ENCODE data around the gene CDK6. TPM values are rescaled to one million over a fixed set of nuclear protein-coding genes. Genes with fewer than 3 reads are reported as not detected.

Gene CDK6
- total and polyA plus RNA-seq, 8 donors, result 2.6 to 86.3 (median 15.5) TPM

DNA sequence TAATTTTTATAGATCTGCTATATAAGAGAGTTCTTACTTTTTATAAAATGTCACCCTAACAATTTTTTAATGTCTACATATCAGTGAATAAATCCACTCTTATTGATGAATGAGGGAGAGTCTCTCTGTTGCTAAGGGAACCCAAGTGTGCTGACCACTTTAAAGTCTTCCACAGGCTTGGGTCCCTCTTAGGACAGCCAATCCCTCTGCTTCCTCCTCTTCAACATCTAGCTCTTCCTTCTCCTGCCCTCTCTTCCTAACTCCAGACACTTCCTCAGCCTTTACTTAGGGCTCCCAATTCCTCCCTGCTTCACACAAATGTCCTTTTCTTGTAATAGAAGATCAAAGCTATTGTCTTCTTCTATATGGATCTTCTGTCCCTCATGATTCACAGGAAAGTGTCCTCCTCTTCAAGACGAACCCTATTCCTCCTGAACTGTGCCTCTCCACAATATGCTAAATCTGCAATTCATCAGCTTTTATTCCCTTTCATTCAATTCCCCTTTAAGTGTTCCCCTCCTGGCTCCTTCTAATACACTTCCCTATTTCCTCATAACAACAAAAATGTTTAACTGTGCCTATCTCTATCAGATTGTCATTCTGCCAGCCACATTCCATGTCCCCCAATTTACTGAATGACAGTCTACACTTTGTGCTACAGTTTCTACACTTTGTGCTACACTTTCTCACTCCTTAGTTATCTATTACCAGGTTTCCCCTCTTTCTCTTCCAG lies 37.7 kb downstream of the CDK6 start:
- H3K9me3 ChIP-seq, result no peaks in the 10 kb centered on the region
- H3K27me3 ChIP-seq, result no peaks in the 10 kb centered on the region
- intact Hi-C loops (cut with DNase I; ENCODE audit: low total_unique reads), result no loop called here
- no peak overlapping the region for H3K27ac ChIP-seq
- H3K4me3 ChIP-seq, result no peak overlapping the region
- peaks cover 5 to 48% (median 35%) of the 10 kb centered on the region in 4 donors for H3K4me1 ChIP-seq
- 20 to 40% (median 36%) methylated on average over 1 of the region's 1 CpG for WGBS, 5 donors
- DNase-seq, result no peak
- H3K36me3 ChIP-seq, result no peaks in the 10 kb centered on the region
- no peak for TF ChIP-seq EP300 (IDR thresholded peaks at IDR 0.05)

GRCh38 chr7:92797693-92798092 lies 38.7 kb downstream of the CDK6 start:
- H3K9me3 ChIP-seq, result no peaks in the 10 kb centered on the region
- H3K27me3 ChIP-seq, result no peaks in the 10 kb centered on the region
- H3K27ac ChIP-seq, result peak overlapping the region in 1 of 5 donors; percentile 22
- TF ChIP-seq POLR2AphosphoS5 (IDR thresholded peaks at IDR 0.05) (no peak), POLR2A (IDR thresholded peaks at IDR 0.05) (no peak), EP300 (IDR thresholded peaks at IDR 0.05) (no peak)
- TF ChIP-seq, protein P1, sequence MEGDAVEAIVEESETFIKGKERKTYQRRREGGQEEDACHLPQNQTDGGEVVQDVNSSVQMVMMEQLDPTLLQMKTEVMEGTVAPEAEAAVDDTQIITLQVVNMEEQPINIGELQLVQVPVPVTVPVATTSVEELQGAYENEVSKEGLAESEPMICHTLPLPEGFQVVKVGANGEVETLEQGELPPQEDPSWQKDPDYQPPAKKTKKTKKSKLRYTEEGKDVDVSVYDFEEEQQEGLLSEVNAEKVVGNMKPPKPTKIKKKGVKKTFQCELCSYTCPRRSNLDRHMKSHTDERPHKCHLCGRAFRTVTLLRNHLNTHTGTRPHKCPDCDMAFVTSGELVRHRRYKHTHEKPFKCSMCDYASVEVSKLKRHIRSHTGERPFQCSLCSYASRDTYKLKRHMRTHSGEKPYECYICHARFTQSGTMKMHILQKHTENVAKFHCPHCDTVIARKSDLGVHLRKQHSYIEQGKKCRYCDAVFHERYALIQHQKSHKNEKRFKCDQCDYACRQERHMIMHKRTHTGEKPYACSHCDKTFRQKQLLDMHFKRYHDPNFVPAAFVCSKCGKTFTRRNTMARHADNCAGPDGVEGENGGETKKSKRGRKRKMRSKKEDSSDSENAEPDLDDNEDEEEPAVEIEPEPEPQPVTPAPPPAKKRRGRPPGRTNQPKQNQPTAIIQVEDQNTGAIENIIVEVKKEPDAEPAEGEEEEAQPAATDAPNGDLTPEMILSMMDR (IDR thresholded peaks at IDR 0.05), result no peak
- no peak overlapping the region for H3K4me3 ChIP-seq
- WGBS, 5 donors, result 26 to 45% (median 37%) methylated on average over 4 of the region's 4 CpGs
- H3K36me3 ChIP-seq, result no peaks in the 10 kb centered on the region
- no peak for DNase-seq
- H3K4me1 ChIP-seq, result peaks cover 5 to 52% (median 34%) of the 10 kb centered on the region in 4 donors
- intact Hi-C loops (cut with DNase I; ENCODE audit: low total_unique reads), result no loop called here

GRCh38 chr7:92797284-92797683 lies 39.1 kb downstream of the CDK6 start:
- DNase-seq, result no peak
- no peak overlapping the region for H3K4me3 ChIP-seq
- peak overlapping the region in 1 of 5 donors; percentile 22 for H3K27ac ChIP-seq
- H3K36me3 ChIP-seq, result no peaks in the 10 kb centered on the region
- H3K27me3 ChIP-seq, result no peaks in the 10 kb centered on the region
- no peaks in the 10 kb centered on the region for H3K9me3 ChIP-seq
- peaks cover 5 to 52% (median 32%) of the 10 kb centered on the region in 4 donors for H3K4me1 ChIP-seq
- intact Hi-C loops (cut with DNase I; ENCODE audit: low total_unique reads), result no loop called here
- TF ChIP-seq EP300 (IDR thresholded peaks at IDR 0.05), result no peak
- no peak for TF ChIP-seq POLR2A (IDR thresholded peaks at IDR 0.05)
- TF ChIP-seq, protein P1 (IDR thresholded peaks at IDR 0.05), result no peak
- TF ChIP-seq POLR2AphosphoS5 (IDR thresholded peaks at IDR 0.05), result no peak
- 83 to 95% (median 92%) methylated on average over 1 of the region's 1 CpG for WGBS, 5 donors

DNA sequence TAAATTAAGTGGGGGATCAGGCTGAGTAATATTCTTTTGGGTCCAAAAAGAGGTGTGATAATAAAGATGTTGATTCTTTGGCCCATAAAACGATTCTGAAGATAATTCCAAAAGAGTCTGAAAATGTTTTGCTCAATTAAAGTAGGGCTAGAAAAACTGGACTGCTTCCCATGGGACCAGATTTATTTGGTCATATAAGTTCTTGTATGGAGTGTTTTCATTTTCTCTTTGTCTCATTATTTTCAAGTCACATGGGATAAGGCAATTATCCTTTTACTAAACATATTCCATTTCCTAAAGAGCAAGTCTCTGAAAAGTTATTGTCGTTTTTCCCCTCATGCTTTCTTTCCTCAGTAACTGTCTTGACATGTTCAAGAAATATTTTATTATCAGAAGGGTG lies 41.5 kb downstream of the CDK6 start:
- WGBS, 5 donors, result 43 to 54% (median 47%) methylated on average over 2 of the region's 2 CpGs
- DNase-seq, result peak in 1 of 2 donors; percentile 34
- Histone ChIP-seq H3K27me3 (no peaks in the 10 kb centered on the region), H3K36me3 (no peaks in the 10 kb centered on the region), H3K27ac (no peak overlapping the region), H3K4me3 (no peak overlapping the region), H3K9me3 (no peaks in the 10 kb centered on the region), H3K4me1 (peaks cover 5 to 68% (median 39%) of the 10 kb centered on the region in 4 donors)
- TF ChIP-seq EP300 (IDR thresholded peaks at IDR 0.05) (no peak), POLR2A (IDR thresholded peaks at IDR 0.05) (no peak), POLR2AphosphoS5 (IDR thresholded peaks at IDR 0.05) (no peak)
- TF ChIP-seq, protein P1 (IDR thresholded peaks at IDR 0.05), result no peak
- intact Hi-C loops (cut with DNase I; ENCODE audit: low total_unique reads), result no loop called here

DNA sequence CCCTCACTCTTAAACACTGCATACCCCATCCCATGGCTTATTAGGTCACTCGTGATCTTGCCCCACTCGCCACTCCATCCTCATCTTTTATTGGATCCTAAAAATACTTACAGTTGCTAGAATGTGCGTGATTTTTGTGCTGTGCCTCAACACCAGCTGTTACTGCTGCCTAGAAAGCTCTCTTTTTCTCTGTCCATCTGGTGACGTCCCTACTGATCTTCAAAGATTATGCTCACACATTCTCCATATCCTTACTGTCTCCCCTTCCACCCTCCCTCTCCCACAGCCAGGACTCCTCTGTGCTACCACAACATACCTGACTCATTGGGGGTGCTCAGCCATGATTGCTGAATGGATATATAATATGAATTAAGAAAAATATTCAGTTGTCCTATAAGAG lies 42.0 kb downstream of the CDK6 start:
- Histone ChIP-seq H3K4me1 (peaks cover 5 to 65% (median 36%) of the 10 kb centered on the region in 4 donors), H3K27ac (no peak overlapping the region), H3K36me3 (no peaks in the 10 kb centered on the region), H3K9me3 (no peaks in the 10 kb centered on the region), H3K27me3 (no peaks in the 10 kb centered on the region), H3K4me3 (no peak overlapping the region)
- DNase-seq, result no peak
- intact Hi-C loops (cut with DNase I; ENCODE audit: low total_unique reads), result no loop called here
- TF ChIP-seq POLR2AphosphoS5 (IDR thresholded peaks at IDR 0.05), result no peak
- TF ChIP-seq EP300 (IDR thresholded peaks at IDR 0.05), result no peak
- TF ChIP-seq, protein P1 (IDR thresholded peaks at IDR 0.05), result no peak
- TF ChIP-seq POLR2A (IDR thresholded peaks at IDR 0.05), result no peak
- 75 to 87% (median 80%) methylated on average over 4 of the region's 4 CpGs for WGBS, 5 donors

All from stomach (tissue), 9 donors.